ENCODE measurements around the gene IL17B. TPM values are rescaled to one million over a fixed set of nuclear protein-coding genes. Genes with fewer than 3 reads are reported as not detected.
A peak's percentile ranks its signal among the peaks of the same experiment; 100 is the strongest.

The IL17B gene
- total RNA-seq, 1 donor from 2014 or later, result 0.46 TPM

- H3K27me3 Mint-ChIP-seq, result no peaks in the 10 kb centered on the region
- no peak for DNase-seq (ENCODE audit: extremely low spot score, unreplicated experiment)
- H3K27ac Mint-ChIP-seq, result no peak overlapping the region
- H3K36me3 Mint-ChIP-seq, result no peaks in the 10 kb centered on the region
- H3K4me1 Mint-ChIP-seq (ENCODE audit: unreplicated experiment), result peaks cover 33% of the 10 kb centered on the region
- H3K4me3 Mint-ChIP-seq, result no peak overlapping the region
- no peak for TF ChIP-seq CTCF (conservative IDR thresholded peaks at IDR 0.05)
- no peaks in the 10 kb centered on the region for H3K9me3 Mint-ChIP-seq
Observed at GRCh38 chr5:149383399-149383798, 4.3 kb upstream of the IL17B start.

DNA sequence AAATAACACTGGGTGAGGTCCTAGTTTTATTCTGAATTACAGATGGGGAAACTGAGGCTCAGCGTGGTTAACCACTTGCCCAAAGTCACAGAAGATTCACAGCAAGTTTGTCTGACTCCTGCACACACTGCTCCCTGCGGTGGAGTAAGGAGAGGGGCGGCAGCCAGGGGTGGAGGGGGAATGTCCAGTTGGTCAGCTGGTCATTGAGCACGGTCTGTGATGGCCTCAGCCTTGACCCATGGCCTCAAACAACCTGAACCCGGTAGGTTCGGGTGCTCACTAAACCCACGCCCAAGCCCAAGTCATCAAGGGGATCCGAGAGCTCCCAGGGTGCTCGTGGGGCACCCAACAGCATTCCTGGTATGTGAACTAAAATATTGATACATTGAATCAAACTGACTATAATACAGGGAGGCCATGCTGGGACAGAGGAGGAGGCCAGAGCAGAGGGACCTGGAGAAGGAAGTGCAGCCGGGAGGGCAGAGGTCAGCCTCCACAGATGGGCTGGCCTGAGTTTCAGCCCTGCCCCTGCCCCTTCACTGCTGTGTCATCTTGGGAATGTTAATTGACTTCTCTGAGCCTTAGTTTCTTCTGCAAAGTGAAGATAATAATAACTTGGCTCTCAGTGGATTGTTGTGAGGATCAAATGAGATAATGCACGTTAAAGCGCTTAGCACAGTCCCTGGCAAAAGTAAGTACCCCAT, 3.6 kb upstream of the IL17B start:
- TF ChIP-seq CTCF (conservative IDR thresholded peaks at IDR 0.05), result no peak

DNA sequence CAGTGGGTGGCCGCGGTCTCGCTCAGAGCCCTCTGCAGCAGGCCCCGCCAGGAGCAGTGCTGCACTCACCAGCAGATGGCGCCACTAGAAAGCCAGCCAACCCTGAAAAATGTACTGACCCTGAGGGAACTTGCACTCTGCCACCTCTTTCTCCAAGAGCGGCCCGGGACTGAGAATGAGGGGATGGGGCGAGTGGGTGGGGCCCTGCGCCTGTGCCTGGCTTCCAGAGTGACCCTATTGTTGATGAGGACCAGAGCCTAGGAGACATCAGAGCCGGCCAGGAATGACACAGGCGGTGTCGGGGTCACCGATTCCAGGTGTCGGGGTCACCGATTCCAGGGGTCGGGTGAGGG, 2.9 kb upstream of the IL17B start:
- DNase-seq (ENCODE audit: extremely low spot score, unreplicated experiment), result peak; percentile 89
- Mint-ChIP-seq H3K27ac (peak overlapping the region; percentile 31), H3K36me3 (no peaks in the 10 kb centered on the region), H3K9me3 (no peaks in the 10 kb centered on the region), H3K4me3 (peak overlapping the region; percentile 49), H3K27me3 (no peaks in the 10 kb centered on the region), H3K4me1 (ENCODE audit: unreplicated experiment) (peaks cover 37% of the 10 kb centered on the region)
- peak; percentile 97 for TF ChIP-seq CTCF (conservative IDR thresholded peaks at IDR 0.05)

More for the DNA sequence above, 3.6 kb upstream of the IL17B start:
- no peak overlapping the region for H3K4me3 Mint-ChIP-seq
- peaks cover 37% of the 10 kb centered on the region for H3K4me1 Mint-ChIP-seq (ENCODE audit: unreplicated experiment)
- no peaks in the 10 kb centered on the region for H3K27me3 Mint-ChIP-seq
- H3K36me3 Mint-ChIP-seq, result no peaks in the 10 kb centered on the region
- H3K27ac Mint-ChIP-seq, result no peak overlapping the region
- no peak for DNase-seq (ENCODE audit: extremely low spot score, unreplicated experiment)
- no peaks in the 10 kb centered on the region for H3K9me3 Mint-ChIP-seq

DNA sequence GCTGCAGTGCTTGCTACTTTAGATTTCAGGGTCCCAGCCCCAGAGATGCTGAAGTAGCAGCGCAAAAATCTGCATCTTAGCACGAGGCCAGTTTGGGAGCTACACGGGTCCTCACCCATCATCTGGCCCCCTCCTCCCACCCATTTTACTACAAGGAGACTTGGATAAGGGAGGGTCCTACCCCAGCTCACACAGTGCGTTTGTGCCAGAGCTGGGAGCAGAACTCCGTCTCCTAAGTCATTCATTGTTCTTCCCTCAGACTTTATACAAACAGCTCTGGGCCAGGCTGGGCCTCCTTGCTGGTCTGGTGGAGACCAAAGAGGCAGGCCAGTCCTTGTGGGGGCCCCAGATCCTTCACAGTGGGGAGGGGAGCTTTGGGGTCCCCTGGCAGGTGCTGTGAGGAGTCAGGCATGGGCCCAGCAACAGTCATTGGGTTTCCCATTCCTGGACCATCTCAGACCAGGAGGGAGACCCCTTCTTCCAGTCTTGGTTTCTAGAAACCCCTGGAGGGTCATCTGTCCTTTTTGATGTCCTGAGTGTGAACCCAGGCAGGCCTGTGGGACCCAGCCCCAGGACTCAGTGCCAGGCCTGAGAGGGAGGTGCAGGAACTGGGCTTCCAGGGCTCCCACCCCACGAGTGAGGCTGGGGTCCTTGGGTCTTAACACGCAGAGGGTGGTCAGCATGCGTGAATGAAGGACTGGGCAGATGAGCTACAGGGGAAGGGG, 2.3 kb upstream of the IL17B start:
- Mint-ChIP-seq H3K27me3 (no peaks in the 10 kb centered on the region), H3K9me3 (no peaks in the 10 kb centered on the region), H3K27ac (peak overlapping the region; percentile 31), H3K4me3 (no peak overlapping the region), H3K4me1 (ENCODE audit: unreplicated experiment) (peaks cover 37% of the 10 kb centered on the region), H3K36me3 (no peaks in the 10 kb centered on the region)
- no peak for TF ChIP-seq CTCF (conservative IDR thresholded peaks at IDR 0.05)
- no peak for DNase-seq (ENCODE audit: extremely low spot score, unreplicated experiment)

DNA sequence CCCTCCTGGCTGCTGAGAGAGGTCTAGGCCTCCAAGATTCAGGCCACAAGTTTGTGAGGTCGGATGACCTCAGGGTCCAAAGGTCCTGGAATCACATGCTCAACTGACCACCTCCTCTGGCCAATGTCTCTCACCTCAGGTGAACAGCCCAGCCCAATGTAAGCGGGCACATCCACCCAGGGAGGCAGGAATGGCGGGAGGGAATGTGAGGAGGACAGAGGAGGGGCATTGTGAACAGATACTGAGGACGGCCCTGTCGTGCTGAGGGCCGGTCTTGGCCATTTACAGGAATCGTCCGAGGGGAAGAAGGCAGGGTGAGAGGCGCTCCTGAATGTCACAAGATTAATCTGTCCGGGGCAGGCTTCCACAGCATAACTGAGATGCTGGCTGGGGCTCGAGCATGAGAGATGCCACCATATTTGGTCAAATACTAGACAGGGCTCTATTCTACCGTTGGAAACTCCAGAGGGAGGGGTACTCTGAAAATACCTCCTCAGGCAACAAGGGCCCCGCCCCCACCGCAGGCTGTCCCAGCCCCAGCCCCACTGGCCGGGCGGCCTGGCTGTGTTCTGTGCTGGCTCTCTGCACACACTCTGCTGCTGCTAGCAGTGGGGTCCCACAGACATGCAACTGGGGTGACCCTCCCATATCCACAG, 1.5 kb upstream of the IL17B start:
- H3K27ac Mint-ChIP-seq, result no peak overlapping the region

More for the DNA sequence above, 1.5 kb upstream of the IL17B start:
- Mint-ChIP-seq H3K27me3 (no peaks in the 10 kb centered on the region), H3K4me1 (ENCODE audit: unreplicated experiment) (peaks cover 30% of the 10 kb centered on the region), H3K9me3 (no peaks in the 10 kb centered on the region), H3K36me3 (no peaks in the 10 kb centered on the region), H3K4me3 (no peak overlapping the region)
- no peak for TF ChIP-seq CTCF (conservative IDR thresholded peaks at IDR 0.05)
- DNase-seq (ENCODE audit: extremely low spot score, unreplicated experiment), result no peak

Measured in type B pancreatic cell (in vitro differentiated cells).